Activated CD4-positive, alpha-beta T cell treated with anti-CD3 and anti-CD28 coated beads, Interleukin-2, amount 10 ng/mL, durations not matched to agents 24 days and 14 days (primary cell): ENCODE measurements around the gene FSTL1. TPM values are rescaled to one million over a fixed set of nuclear protein-coding genes. Genes with fewer than 3 reads are reported as not detected.

Source experiments
- DNase-seq: peaks from one replicate; pipeline ENCODE4 v3.0.0; 2022
- H3K27ac Mint-ChIP-seq: one replicate; pipeline ENCODE4 v1.8.0; 2022; ENCODE audit warnings: mild to moderate bottlenecking, mixed read lengths
- H3K27me3 Mint-ChIP-seq: one replicate; pipeline ENCODE4 v1.8.0; 2022; ENCODE audit warnings: mixed read lengths
- H3K36me3 Mint-ChIP-seq: one replicate; pipeline ENCODE4 v1.8.0; 2022; ENCODE audit warnings: low read depth, mild to moderate bottlenecking, mixed read lengths
- H3K4me1 Mint-ChIP-seq: one replicate; pipeline ENCODE4 v1.8.0; 2021; ENCODE audit warnings: mixed read lengths
- H3K4me3 Mint-ChIP-seq: one replicate; pipeline ENCODE4 v1.8.0; 2022; ENCODE audit warnings: mild to moderate bottlenecking, moderate library complexity, mixed read lengths
- H3K9me3 Mint-ChIP-seq: one replicate; pipeline ENCODE4 v1.8.0; 2021; ENCODE audit warnings: mixed read lengths
- intact Hi-C: fragments of 100-400 bp; cut with micrococcal nuclease; formaldehyde crosslinking; loops from one replicate; pipeline ENCODE4 v1.15.1; 2023
- total RNA-seq: library from RNA; stranded (reverse); gene quantifications from 2 replicates; pipeline ENCODE4 v1.2.3, GENCODE V29; 2022

FSTL1 gene
- total RNA-seq, 1 donor from 2014 or later: 0.26 TPM

DNA sequence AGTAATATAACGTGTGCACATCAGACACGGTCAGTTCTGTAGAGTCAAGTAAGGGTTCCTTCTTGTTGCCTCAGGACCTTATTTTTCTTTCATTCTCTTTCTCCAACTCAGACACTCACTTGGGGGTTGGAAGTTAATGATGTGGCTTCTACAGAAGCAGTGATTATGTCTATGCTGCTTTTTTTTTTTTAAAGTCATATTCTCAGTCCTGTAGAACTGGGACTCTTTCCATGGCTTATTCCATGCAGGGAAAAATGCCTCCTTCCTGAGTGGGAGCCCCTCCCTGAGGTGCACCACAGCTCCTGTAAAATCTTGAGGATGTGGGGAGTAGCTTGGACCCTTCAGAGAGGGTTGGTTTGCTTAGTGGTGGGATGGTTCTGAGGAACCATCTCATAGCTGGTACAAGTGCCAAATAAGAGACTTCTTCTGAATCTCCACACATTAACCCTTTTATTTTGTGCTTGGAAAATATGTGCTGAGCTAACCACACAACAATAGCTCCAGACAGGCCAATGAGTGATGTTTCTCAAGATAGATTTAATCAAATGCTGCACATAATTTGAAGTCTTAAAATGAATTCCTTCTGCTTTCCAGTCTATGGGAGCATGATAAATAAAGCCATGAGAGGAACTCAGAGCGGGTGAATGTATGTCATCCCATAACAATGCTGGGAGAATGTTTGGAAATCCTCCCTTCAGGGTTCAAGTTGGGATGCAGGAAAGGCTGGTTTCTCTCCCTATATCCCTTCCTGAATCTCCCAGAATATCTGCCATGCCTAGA is 23.3 kb upstream of the FSTL1 start:
- no peak for DNase-seq
- intact Hi-C loops: no loop called here
- no peak overlapping the region for H3K27ac Mint-ChIP-seq

GRCh38 chr3:120473389-120473788 is 22.6 kb upstream of the FSTL1 start:
- no peaks in the 10 kb centered on the region for H3K36me3 Mint-ChIP-seq

More for the DNA sequence above, 23.3 kb upstream of the FSTL1 start:
- H3K27me3 Mint-ChIP-seq: peaks cover 7% of the 10 kb centered on the region
- H3K4me3 Mint-ChIP-seq: no peak overlapping the region
- no peaks in the 10 kb centered on the region for H3K36me3 Mint-ChIP-seq
- H3K9me3 Mint-ChIP-seq: peaks cover 4% of the 10 kb centered on the region
- no peaks in the 10 kb centered on the region for H3K4me1 Mint-ChIP-seq

DNA sequence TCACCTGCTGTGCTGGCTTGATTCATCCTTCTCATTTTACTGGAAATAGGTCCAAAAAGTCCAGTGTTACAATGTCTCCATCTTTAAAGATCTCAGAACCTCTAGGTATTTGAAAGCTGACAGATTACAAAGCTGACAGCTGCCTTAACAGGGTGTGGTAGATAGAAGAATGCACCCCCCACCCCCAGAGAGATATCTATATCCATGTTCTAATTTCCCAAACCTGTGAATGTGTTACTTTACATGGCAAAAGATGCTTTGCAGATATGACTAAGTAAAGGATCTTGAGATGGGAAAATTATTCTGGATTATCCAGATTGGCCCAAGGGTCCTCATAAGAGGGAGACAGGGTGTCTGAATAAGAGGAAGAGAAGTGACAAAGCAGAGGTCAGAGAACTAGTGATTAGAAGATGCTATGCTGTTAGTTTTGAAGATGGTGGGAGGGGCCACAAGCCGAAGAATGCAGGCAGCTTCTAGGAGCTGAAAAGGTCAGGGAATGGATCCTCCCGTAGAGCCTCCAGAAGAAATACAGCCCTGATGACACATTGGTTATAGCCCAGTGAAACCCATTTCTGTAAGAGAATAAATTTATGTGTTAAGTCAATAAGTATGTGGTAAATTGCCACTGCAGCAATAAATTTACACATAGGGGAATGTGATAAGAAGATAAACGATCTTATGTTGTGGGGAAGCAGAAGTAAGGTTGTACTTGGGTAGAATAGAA is 21.5 kb upstream of the FSTL1 start:
- Mint-ChIP-seq H3K27ac (no peak overlapping the region), H3K4me3 (no peak overlapping the region), H3K9me3 (peaks cover 4% of the 10 kb centered on the region), H3K27me3 (peaks cover 13% of the 10 kb centered on the region), H3K36me3 (no peaks in the 10 kb centered on the region), H3K4me1 (no peaks in the 10 kb centered on the region)
- no peak for DNase-seq
- intact Hi-C loops: no loop called here

More at GRCh38 chr3:120473389-120473788, 22.6 kb upstream of the FSTL1 start:
- peaks cover 7% of the 10 kb centered on the region for H3K27me3 Mint-ChIP-seq
- H3K4me3 Mint-ChIP-seq: no peak overlapping the region
- H3K27ac Mint-ChIP-seq: no peak overlapping the region
- H3K9me3 Mint-ChIP-seq: peaks cover 4% of the 10 kb centered on the region
- intact Hi-C loops: no loop called here
- no peak for DNase-seq
- H3K4me1 Mint-ChIP-seq: no peaks in the 10 kb centered on the region

GRCh38 chr3:120471643-120472042 is 20.9 kb upstream of the FSTL1 start:
- DNase-seq: no peak
- Mint-ChIP-seq H3K36me3 (no peaks in the 10 kb centered on the region), H3K27ac (no peak overlapping the region), H3K4me1 (no peaks in the 10 kb centered on the region), H3K27me3 (peaks cover 13% of the 10 kb centered on the region), H3K9me3 (peaks cover 4% of the 10 kb centered on the region), H3K4me3 (no peak overlapping the region)
- intact Hi-C loops: no loop called here

GRCh38 chr3:120470870-120471269 is 20.1 kb upstream of the FSTL1 start:
- Mint-ChIP-seq H3K27me3 (peaks cover 13% of the 10 kb centered on the region), H3K4me3 (no peak overlapping the region), H3K9me3 (peaks cover 4% of the 10 kb centered on the region), H3K36me3 (no peaks in the 10 kb centered on the region), H3K27ac (no peak overlapping the region), H3K4me1 (no peaks in the 10 kb centered on the region)
- intact Hi-C loops: no loop called here
- no peak for DNase-seq

- H3K27me3 Mint-ChIP-seq: peaks cover 13% of the 10 kb centered on the region
- H3K4me3 Mint-ChIP-seq: no peak overlapping the region
- H3K9me3 Mint-ChIP-seq: peaks cover 4% of the 10 kb centered on the region
- no peak overlapping the region for H3K27ac Mint-ChIP-seq
- no peaks in the 10 kb centered on the region for H3K4me1 Mint-ChIP-seq
- intact Hi-C loops: no loop called here
- no peaks in the 10 kb centered on the region for H3K36me3 Mint-ChIP-seq
- no peak for DNase-seq
Measured at GRCh38 chr3:120469882-120470301, 19.1 kb upstream of the FSTL1 start.

DNA sequence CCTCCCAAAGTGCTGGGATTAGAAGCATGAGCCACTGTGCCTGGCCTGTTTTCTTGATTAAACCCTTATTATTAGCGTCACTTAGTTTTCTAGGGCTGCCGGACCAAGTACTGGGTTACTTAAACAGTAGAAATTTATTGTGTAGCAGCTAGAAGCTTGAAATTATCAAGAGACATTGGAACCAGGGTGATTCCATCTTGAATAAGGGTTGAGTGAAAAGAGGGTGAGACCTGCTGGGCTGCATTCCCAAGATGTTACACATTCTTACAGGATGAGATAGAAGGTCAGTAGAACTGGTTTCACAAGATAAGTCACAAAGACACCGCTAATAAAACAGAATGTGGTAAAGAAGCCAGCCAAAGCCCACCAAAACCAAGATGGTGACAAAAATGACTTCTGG is 18.6 kb upstream of the FSTL1 start:
- intact Hi-C loops: no loop called here
- no peak for DNase-seq
- Mint-ChIP-seq H3K27ac (no peak overlapping the region), H3K4me1 (no peaks in the 10 kb centered on the region), H3K9me3 (peaks cover 4% of the 10 kb centered on the region), H3K36me3 (no peaks in the 10 kb centered on the region), H3K27me3 (peaks cover 13% of the 10 kb centered on the region), H3K4me3 (no peak overlapping the region)

GRCh38 chr3:120468635-120469295 is 18.0 kb upstream of the FSTL1 start:
- Mint-ChIP-seq H3K4me3 (no peak overlapping the region), H3K4me1 (no peaks in the 10 kb centered on the region), H3K27me3 (peaks cover 13% of the 10 kb centered on the region), H3K27ac (no peak overlapping the region), H3K9me3 (peaks cover 4% of the 10 kb centered on the region), H3K36me3 (no peaks in the 10 kb centered on the region)
- intact Hi-C loops: no loop called here
- no peak for DNase-seq

DNA sequence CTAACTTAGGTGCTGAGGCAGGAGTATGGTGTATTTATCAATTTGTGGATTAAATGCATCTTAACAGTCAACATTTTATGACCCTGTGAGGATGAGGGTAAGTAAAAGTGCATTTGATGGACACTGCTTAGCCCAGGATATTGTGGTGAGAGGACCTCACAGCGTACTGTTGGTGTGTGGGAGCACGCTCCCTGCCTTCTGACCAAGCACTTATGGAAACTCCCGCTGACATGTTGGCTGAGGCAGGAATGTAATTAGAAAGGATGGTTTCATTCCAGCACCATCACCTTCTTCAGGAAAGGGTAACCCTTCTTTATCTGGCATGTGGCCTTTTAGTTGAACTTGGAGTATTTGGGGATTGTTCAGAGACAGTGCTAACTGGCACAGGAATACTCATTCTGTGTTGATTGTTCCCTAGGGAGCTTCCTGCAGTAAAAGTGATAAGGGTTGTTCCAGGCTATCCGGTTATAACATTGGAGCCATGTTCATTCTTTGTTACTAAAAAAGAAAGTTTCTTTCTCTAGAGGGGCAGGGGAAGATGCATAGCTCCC is 11.7 kb upstream of the FSTL1 start:
- H3K9me3 Mint-ChIP-seq: no peaks in the 10 kb centered on the region
- no peak overlapping the region for H3K4me3 Mint-ChIP-seq

DNA sequence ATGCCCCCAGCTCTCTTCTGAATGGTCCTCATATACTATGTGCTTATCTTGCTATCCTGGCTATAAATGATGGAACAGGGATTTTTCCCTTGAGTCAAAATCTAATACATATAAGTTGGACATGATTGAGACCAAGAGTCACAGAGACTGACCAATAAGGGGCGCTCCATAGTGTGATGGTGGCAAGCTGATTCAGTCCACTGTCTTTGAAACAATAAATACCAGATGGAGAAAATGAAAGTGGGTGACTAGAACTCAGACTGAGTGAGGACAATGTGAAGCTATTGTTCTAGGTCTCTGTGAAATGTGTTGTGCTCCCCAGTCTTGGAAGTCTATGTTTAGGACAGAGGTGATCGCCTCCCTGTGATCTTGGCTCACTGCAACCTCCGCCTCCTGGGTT is 10.6 kb upstream of the FSTL1 start:
- Mint-ChIP-seq H3K36me3 (no peaks in the 10 kb centered on the region), H3K4me3 (no peak overlapping the region), H3K4me1 (peaks cover 3% of the 10 kb centered on the region), H3K27ac (no peak overlapping the region), H3K27me3 (peaks cover 9% of the 10 kb centered on the region), H3K9me3 (no peaks in the 10 kb centered on the region)
- no peak for DNase-seq
- intact Hi-C loops: no loop called here

More for the DNA sequence above, 11.7 kb upstream of the FSTL1 start:
- intact Hi-C loops: no loop called here
- DNase-seq: no peak
- no peak overlapping the region for H3K27ac Mint-ChIP-seq
- peaks cover 9% of the 10 kb centered on the region for H3K27me3 Mint-ChIP-seq
- H3K36me3 Mint-ChIP-seq: no peaks in the 10 kb centered on the region
- H3K4me1 Mint-ChIP-seq: peaks cover 3% of the 10 kb centered on the region

GRCh38 chr3:120460862-120461261 is 10.1 kb upstream of the FSTL1 start:
- H3K27ac Mint-ChIP-seq: no peak overlapping the region
- no peaks in the 10 kb centered on the region for H3K36me3 Mint-ChIP-seq
- intact Hi-C loops: no loop called here
- DNase-seq: no peak
- H3K4me3 Mint-ChIP-seq: no peak overlapping the region
- peaks cover 9% of the 10 kb centered on the region for H3K27me3 Mint-ChIP-seq
- peaks cover 3% of the 10 kb centered on the region for H3K4me1 Mint-ChIP-seq
- H3K9me3 Mint-ChIP-seq: no peaks in the 10 kb centered on the region

- Mint-ChIP-seq H3K4me3 (no peak overlapping the region), H3K4me1 (peaks cover 3% of the 10 kb centered on the region), H3K27me3 (peaks cover 9% of the 10 kb centered on the region), H3K27ac (no peak overlapping the region), H3K36me3 (no peaks in the 10 kb centered on the region), H3K9me3 (no peaks in the 10 kb centered on the region)
- intact Hi-C loops: no loop called here
- no peak for DNase-seq
Measured at GRCh38 chr3:120460181-120460790, 9.5 kb upstream of the FSTL1 start.

DNA sequence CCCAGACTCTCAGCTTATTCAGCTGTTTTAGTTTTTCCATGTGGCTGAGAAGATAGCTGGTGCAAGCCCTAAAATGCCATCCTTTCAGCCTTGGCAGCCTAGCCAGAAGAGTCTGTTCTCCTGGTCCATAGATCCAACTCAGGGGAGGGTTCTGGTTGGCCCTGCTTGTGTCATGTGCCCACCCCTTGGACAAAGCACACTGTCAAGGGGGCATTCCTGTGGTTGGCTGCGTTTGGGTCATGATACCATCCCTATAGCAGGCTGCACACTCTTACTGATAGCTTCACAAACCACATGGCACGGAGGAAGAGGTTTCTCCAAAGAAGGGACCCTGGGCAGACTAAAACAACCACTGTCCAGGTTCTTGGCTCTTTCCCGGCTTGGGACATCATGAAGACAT is 8.4 kb upstream of the FSTL1 start:
- peaks cover 11% of the 10 kb centered on the region for H3K27me3 Mint-ChIP-seq
- H3K4me1 Mint-ChIP-seq: peaks cover 3% of the 10 kb centered on the region
- no peaks in the 10 kb centered on the region for H3K9me3 Mint-ChIP-seq
- H3K27ac Mint-ChIP-seq: no peak overlapping the region
- H3K36me3 Mint-ChIP-seq: no peaks in the 10 kb centered on the region
- H3K4me3 Mint-ChIP-seq: no peak overlapping the region
- intact Hi-C loops: no loop called here
- DNase-seq: no peak
